ENCODE results near the gene A2M.

The A2M gene

DNA sequence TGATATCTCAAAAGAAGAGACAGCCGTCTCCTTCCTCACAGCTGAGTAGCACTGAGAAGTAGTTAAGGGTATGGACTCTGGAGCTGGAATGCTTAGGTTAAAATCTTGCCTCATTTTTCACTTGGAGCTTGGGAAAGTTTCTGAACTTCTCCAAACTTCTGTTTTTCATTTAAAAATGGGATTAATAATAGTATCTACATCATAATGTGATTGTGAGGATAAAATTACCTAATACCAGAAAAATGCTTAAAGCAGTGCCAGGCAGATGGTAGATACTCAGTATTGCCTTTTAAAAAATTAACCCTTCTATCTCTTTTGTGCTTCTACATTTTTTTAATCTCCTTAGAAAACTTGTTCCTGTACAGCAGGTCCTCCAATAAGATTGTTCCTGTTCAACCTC is 63.1 kb downstream of the A2M start:
- no peak for DNase-seq
- Histone ChIP-seq H3K27ac (no peak overlapping the region), H3K36me3 (replicated peaks) (no peaks in the 10 kb centered on the region), H3K27me3 (replicated peaks) (no peaks in the 10 kb centered on the region), H3K4me3 (ENCODE audit: low read depth, low read length) (no peak overlapping the region)
- TF ChIP-seq, protein P1, sequence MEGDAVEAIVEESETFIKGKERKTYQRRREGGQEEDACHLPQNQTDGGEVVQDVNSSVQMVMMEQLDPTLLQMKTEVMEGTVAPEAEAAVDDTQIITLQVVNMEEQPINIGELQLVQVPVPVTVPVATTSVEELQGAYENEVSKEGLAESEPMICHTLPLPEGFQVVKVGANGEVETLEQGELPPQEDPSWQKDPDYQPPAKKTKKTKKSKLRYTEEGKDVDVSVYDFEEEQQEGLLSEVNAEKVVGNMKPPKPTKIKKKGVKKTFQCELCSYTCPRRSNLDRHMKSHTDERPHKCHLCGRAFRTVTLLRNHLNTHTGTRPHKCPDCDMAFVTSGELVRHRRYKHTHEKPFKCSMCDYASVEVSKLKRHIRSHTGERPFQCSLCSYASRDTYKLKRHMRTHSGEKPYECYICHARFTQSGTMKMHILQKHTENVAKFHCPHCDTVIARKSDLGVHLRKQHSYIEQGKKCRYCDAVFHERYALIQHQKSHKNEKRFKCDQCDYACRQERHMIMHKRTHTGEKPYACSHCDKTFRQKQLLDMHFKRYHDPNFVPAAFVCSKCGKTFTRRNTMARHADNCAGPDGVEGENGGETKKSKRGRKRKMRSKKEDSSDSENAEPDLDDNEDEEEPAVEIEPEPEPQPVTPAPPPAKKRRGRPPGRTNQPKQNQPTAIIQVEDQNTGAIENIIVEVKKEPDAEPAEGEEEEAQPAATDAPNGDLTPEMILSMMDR (IDR thresholded peaks at IDR 0.05; ENCODE audit: low read depth, low read length, missing control alignments), result no peak
- in situ Hi-C loops (cut with HindIII; ENCODE audit: low pct_ligation_motif_present, low sequenced_read_pairs), result no loop called here

DNA sequence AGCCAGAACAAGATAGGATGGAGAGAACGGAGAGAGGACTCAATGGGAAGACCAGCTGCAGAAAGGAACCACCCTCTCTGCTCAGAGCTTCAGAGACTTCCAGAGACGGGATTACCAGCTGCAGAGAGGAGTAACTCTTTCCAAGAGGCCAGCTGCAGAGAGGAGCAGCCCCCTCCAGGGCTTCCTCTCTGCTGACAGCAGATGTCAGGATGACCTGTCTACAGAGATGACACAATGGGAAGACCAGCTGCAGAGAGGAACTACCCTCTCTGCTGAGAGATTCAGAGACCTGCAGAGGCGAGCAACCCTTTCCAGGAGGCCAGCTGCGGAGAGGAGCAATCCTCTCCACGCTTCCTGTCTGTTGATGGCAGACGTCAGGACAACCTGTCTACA is 64.6 kb downstream of the A2M start:
- Histone ChIP-seq H3K4me3 (ENCODE audit: low read depth, low read length) (no peak overlapping the region), H3K27ac (no peak overlapping the region), H3K27me3 (replicated peaks) (no peaks in the 10 kb centered on the region), H3K36me3 (replicated peaks) (no peaks in the 10 kb centered on the region)
- in situ Hi-C loops (cut with HindIII; ENCODE audit: low pct_ligation_motif_present, low sequenced_read_pairs), result no loop called here
- DNase-seq, result no peak
- TF ChIP-seq, protein P1 (IDR thresholded peaks at IDR 0.05; ENCODE audit: low read depth, low read length, missing control alignments), result no peak

DNA sequence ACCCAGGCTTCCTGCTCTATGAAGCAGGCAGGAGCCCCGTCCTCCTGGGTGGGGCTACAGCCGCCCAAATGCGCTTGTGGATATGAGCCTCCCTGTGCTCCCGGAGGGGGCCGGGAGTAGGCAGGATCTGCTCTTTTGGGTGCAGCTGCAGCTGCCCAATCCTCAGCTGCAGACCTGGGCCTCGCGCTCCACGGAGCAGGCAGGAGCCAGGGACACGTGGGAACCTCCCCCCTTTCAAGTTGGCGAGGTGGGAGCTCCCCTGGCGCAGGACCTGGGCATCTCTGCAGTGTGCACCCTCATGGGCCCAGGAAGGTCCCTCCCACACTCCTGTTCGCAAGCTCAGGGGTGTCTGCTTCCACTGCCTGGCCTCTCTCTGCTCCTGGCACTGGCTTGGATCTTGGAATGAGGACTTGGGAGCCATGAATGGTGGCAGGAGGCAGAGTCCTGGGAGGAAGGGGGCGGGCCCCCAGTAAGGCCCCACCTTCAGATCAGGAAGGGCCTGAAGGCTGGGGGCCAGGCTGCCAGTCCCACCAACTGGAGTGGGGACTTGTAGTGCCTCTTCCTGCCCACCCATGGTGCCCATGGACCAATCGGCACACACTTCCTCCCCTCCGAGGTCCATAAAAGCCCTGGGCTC is 65.1 kb downstream of the A2M start:
- in situ Hi-C loops (cut with HindIII; ENCODE audit: low pct_ligation_motif_present, low sequenced_read_pairs), result no loop called here
- no peak overlapping the region for H3K27ac ChIP-seq
- no peak overlapping the region for H3K4me3 ChIP-seq (ENCODE audit: low read depth, low read length)
- no peaks in the 10 kb centered on the region for H3K36me3 ChIP-seq (replicated peaks)
- H3K27me3 ChIP-seq (replicated peaks), result no peaks in the 10 kb centered on the region
- DNase-seq, result no peak
- TF ChIP-seq, protein P1 (IDR thresholded peaks at IDR 0.05; ENCODE audit: low read depth, low read length, missing control alignments), result no peak

DNA sequence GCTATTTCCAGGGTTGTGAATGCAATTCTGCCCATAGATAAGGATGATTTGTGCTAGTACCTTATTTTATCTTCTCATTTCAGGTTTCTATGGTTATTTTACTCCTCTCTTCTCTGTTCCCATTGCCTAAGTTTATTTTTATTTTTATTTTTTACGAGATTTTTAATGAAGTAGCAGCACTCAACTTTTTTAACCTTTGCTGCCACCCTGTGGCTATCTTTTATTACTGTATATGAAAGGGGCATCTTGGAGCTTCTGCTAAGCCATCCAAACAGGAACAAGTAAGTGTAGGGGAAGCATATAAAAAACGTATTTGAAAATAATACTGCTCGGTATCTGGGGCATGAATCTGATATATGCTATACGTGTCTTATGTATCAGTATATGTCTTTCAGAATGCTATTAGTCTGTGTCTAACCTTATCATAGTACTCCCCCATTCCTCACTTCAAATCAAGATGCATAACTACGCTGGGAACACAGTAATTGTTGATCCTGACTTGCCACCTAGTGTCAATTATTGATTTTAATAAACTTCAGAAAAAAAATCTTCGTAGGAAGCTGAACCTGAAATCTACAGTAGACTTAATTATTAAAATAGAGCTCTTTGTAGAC is 66.1 kb downstream of the A2M start:
- in situ Hi-C loops (cut with HindIII; ENCODE audit: low pct_ligation_motif_present, low sequenced_read_pairs), result no loop called here
- Histone ChIP-seq H3K27me3 (replicated peaks) (no peaks in the 10 kb centered on the region), H3K4me3 (ENCODE audit: low read depth, low read length) (no peak overlapping the region), H3K27ac (no peak overlapping the region), H3K36me3 (replicated peaks) (no peaks in the 10 kb centered on the region)
- DNase-seq, result peak; percentile 39
- TF ChIP-seq, protein P1 (IDR thresholded peaks at IDR 0.05; ENCODE audit: low read depth, low read length, missing control alignments), result peak; percentile 47

DNA sequence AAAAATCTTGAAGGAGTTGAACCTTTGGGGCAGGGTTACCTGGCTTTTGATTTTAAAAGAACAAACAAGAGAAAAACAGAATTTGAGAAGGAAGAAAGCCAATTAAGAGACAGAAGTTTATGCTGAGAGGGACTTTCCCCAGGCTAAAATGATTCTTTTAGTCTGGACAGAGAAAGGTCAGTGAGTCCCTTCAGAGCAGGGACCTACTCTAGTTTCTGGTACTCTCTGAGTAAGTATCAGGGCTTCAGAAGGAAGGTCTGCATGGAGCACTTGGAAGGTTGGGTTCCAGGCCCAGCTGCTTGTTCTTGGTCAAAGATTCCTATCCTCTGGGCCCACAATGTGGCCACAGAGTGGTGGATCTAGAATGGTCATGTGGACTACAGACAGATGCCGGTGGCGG is 66.8 kb downstream of the A2M start:
- no peak for DNase-seq
- TF ChIP-seq, protein P1 (IDR thresholded peaks at IDR 0.05; ENCODE audit: low read depth, low read length, missing control alignments), result no peak
- no peak overlapping the region for H3K4me3 ChIP-seq (ENCODE audit: low read depth, low read length)
- no peaks in the 10 kb centered on the region for H3K36me3 ChIP-seq (replicated peaks)
- in situ Hi-C loops (cut with HindIII; ENCODE audit: low pct_ligation_motif_present, low sequenced_read_pairs), result no loop called here
- no peaks in the 10 kb centered on the region for H3K27me3 ChIP-seq (replicated peaks)
- H3K27ac ChIP-seq, result no peak overlapping the region

DNA sequence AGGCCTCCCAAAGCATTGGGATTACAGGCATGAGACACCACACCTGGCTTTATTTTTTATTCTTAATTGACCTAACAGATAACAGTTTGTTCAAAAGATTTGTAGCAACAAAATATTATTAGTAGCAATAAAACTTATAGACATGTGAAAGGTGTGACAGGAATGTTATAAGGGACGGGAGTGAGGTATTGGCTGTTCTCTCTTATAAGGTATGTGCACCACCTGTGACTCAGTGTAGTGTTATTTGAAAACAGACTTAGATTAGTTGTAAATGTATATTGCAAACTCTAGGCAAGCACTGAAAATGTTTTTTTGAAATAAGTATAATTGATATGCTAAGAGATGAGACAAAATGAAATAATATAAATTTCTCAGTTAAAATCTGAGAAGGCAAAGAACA is 68.6 kb downstream of the A2M start:
- TF ChIP-seq, protein P1 (IDR thresholded peaks at IDR 0.05; ENCODE audit: low read depth, low read length, missing control alignments), result no peak
- Histone ChIP-seq H3K4me3 (ENCODE audit: low read depth, low read length) (no peak overlapping the region), H3K36me3 (replicated peaks) (no peaks in the 10 kb centered on the region), H3K27ac (no peak overlapping the region), H3K27me3 (replicated peaks) (no peaks in the 10 kb centered on the region)
- in situ Hi-C loops (cut with HindIII; ENCODE audit: low pct_ligation_motif_present, low sequenced_read_pairs), result no loop called here
- no peak for DNase-seq

Measured in brain microvascular endothelial cell (primary cell).